K562 (cell line): ENCODE data around the gene MEF2D. TPM values are rescaled to one million over a fixed set of nuclear protein-coding genes. Genes with fewer than 3 reads are reported as not detected.

Experiments used
- AFF4 ChIP-seq: sonication (generic); formaldehyde crosslinking; IDR thresholded peaks from 2 replicates; pipeline ENCODE4 v1.8.0; 2023; ENCODE audit warnings: mild to moderate bottlenecking, missing genetic modification reagents
- ARHGAP35 ChIP-seq: fragments of 450-650 bp; IDR thresholded peaks from 2 replicates; pipeline ENCODE4 v1.6.1; 2018; ENCODE audit not compliant: partially characterized antibody
- CHD1 ChIP-seq: fragments of 200-600 bp; sonication (generic); IDR thresholded peaks from one replicate; pipeline ENCODE4 v1.6.1; 2012; ENCODE audit warnings: mild to moderate bottlenecking, moderate library complexity, low read length, inconsistent platforms
- EGR1 ChIP-seq: fragments of 450-650 bp; conservative IDR thresholded peaks from 2 replicates; pipeline ENCODE4 v1.6.1; 2017; ENCODE audit warnings: mild to moderate bottlenecking
- IRF1 ChIP-seq: sonication (generic); formaldehyde crosslinking; IDR thresholded peaks from 2 replicates; pipeline ENCODE4 v1.8.0; 2022; ENCODE audit warnings: missing genetic modification reagents, mild to moderate bottlenecking, borderline replicate concordance
- KDM4B ChIP-seq, 2 experiments: fragments of 450-650 bp in 1 of 2; sonication (generic) in 1 of 2; IDR thresholded peaks; 2 replicates each; pipeline ENCODE4 v1.6.1; 2016 to 2017; ENCODE audit warnings: borderline replicate concordance in 2 of 2, antibody characterized with exemption in 1 of 2, low read depth in 1 of 2, mild to moderate bottlenecking in 1 of 2
- KLF6 ChIP-seq: fragments of 250-450 bp; sonication (Bioruptor Pico); IDR thresholded peaks from 2 replicates; pipeline ENCODE4 v1.4.0; 2020; ENCODE audit warnings: mild to moderate bottlenecking, moderate library complexity, borderline replicate concordance
- MBD2 ChIP-seq: sonication (generic); IDR thresholded peaks from 2 replicates; pipeline ENCODE4 v1.6.1; 2016; ENCODE audit warnings: low read depth, borderline replicate concordance
- MEIS2 ChIP-seq: fragments of 450-650 bp; IDR thresholded peaks from 2 replicates; pipeline ENCODE4 v1.6.1; 2014; ENCODE audit warnings: mild to moderate bottlenecking; ENCODE audit not compliant: partially characterized antibody
- NONO ChIP-seq, 2 experiments: fragments of 200-400 bp in 1 of 2; fragments of 450-650 bp in 1 of 2; formaldehyde crosslinking in 1 of 2; IDR thresholded peaks; 2 replicates each; pipeline ENCODE4 v1.6.1; 2017; ENCODE audit warnings: low read depth in 2 of 2, mild to moderate bottlenecking in 2 of 2, moderate library complexity in 2 of 2, low read length in 1 of 2
- POU5F1 ChIP-seq: fragments of 150-350 bp; IDR thresholded peaks from 2 replicates; pipeline ENCODE4 v1.6.1; 2014; ENCODE audit warnings: borderline replicate concordance, low read length, low read depth, mild to moderate bottlenecking; ENCODE audit not compliant: partially characterized antibody
- SIN3A ChIP-seq, 2 experiments: fragments of 150-350 bp in 1 of 2; IDR thresholded peaks; 2 replicates each; pipeline ENCODE4 v1.6.1; 2011 to 2016; ENCODE audit warnings: borderline replicate concordance in 2 of 2, low read depth in 2 of 2, low read length in 2 of 2, mild to moderate bottlenecking in 2 of 2, moderate library complexity in 2 of 2; ENCODE audit not compliant: control insufficient read depth in 1 of 2
- TAF7 ChIP-seq: fragments of 450-650 bp; IDR thresholded peaks from 2 replicates; pipeline ENCODE4 v1.6.1; 2016; ENCODE audit warnings: missing genetic modification characterization, missing compliant biosample characterization
- TARDBP ChIP-seq: fragments of 450-650 bp; IDR thresholded peaks from 2 replicates; pipeline ENCODE4 v1.6.1; 2016
- ZBTB43 ChIP-seq: sonication (generic); formaldehyde crosslinking; IDR thresholded peaks from 2 replicates; pipeline ENCODE4 v1.8.0; 2023; ENCODE audit warnings: mild to moderate bottlenecking, missing genetic modification reagents
- ZNF324 ChIP-seq: fragments of 250-450 bp; sonication (Bioruptor Pico); IDR thresholded peaks from 2 replicates; pipeline ENCODE4 v1.4.0; 2020; ENCODE audit warnings: mild to moderate bottlenecking
- ZNF398 ChIP-seq: fragments of 250-450 bp; sonication (Bioruptor Pico); IDR thresholded peaks from 2 replicates; pipeline ENCODE4 v1.8.0; 2021; ENCODE audit warnings: moderate library complexity, mild to moderate bottlenecking, inconsistent platforms
- ZNF41 ChIP-seq: fragments of 250-450 bp; sonication (Bioruptor Pico); conservative IDR thresholded peaks from 2 replicates; pipeline ENCODE4 v1.4.0; 2020; ENCODE audit warnings: mild to moderate bottlenecking
- ZNF766 ChIP-seq: fragments of 200-800 bp; sonication (Bioruptor generic); conservative IDR thresholded peaks from 2 replicates; pipeline ENCODE4 v1.6.1; 2016; ENCODE audit warnings: missing genetic modification characterization, missing compliant biosample characterization
- polyA plus RNA-seq, 8 experiments: library from polyadenylated mRNA; depleted of rRNA in 4 of 8; stranded (reverse) in 5 of 8; unstranded in 3 of 8; fragments of >200 nt; fragmentation: Nextera tagmentation in 2 of 8; fragmentation: Illumina TruSeq in 1 of 8; extraction: Ambion mirVana in 2 of 8; extraction: Trizol in 1 of 8; gene quantifications; 2 replicates each; pipeline versions ENCODE4 v1.2.1 to v1.2.3, GENCODE V29; 2011 to 2014; ENCODE audit warnings: inconsistent platforms in 1 of 8, missing spikeins in 1 of 8
- total RNA-seq, 7 experiments: library from RNA; depleted of rRNA in 6 of 7; stranded (reverse); fragments of >200 nt in 6 of 7; fragmentation: Illumina TruSeq in 2 of 7; extraction: Trizol in 2 of 7; gene quantifications; 2 replicates each; pipeline versions ENCODE4 v1.2.1 to v1.2.3, GENCODE V29; 2011 to 2021; ENCODE audit warnings: low replicate concordance in 1 of 7

Gene MEF2D
- total and polyA plus RNA-seq, 9 of the 15 experiments (the other 6 are each of a cell fraction or from before 2014, with no cell fraction given): 0.10 to 19.5 (median 2.6) TPM

- TF ChIP-seq EGR1 (no peak), MEIS2 (no peak), MBD2 (no peak), TARDBP (no peak), NONO (IDR thresholded peaks at IDR 0.05; ENCODE audit: low read depth in 2 of 2, low read length in 1 of 2) (peak in 1 of 2 experiments; percentile 92; a peak in 2 of 4 replicates), TAF7 (no peak), ZBTB43 (CRISPR knock-in tag) (no peak), CHD1 (no peak), KLF6 (CRISPR knock-in tag) (no peak), ZNF41 (CRISPR knock-in tag) (no peak), ZNF398 (CRISPR knock-in tag) (no peak), AFF4 (CRISPR knock-in tag) (peak; percentile 78), SIN3A (IDR thresholded peaks at IDR 0.05; ENCODE audit: borderline replicate concordance in 2 of 2, control insufficient read depth in 1 of 2, low read depth in 2 of 2, low read length in 2 of 2) (no peak), ARHGAP35 (no peak), ZNF324 (CRISPR knock-in tag) (no peak), POU5F1 (no peak), IRF1 (no peak), KDM4B (IDR thresholded peaks at IDR 0.05; ENCODE audit: borderline replicate concordance in 2 of 2, low read depth in 1 of 2) (no peak), ZNF766 (CRISPR knock-in tag) (no peak)
These were observed 79.3 kb downstream of the MEF2D start (continued) for GRCh38 chr1:156421062-156421938.
